GM21529 (cell line): Measurements from ENCODE around the gene PLEKHG7.
"Not testable (repeated sequence)": the region's sequence is repeated elsewhere in the genome, so short reads cannot be mapped to it uniquely, and the experiment has no call there.

Experiments used
- ATAC-seq: cut with Tn5 transposase; IDR thresholded peaks from one replicate; pipeline ENCODE4 v1.9.1; 2021; ENCODE audit not compliant: unreplicated experiment

PLEKHG7 gene

GRCh38 chr12:92702754-92703679 is at the start of gene PLEKHG7:
TSS of gene PLEKHG7 (plus strand) at chr12:92702989. CDS start at chr12:92706632, 3,643 bp downstream.
- peak; percentile 84 for ATAC-seq

GRCh38 chr12:92654256-92654655 is 48.5 kb upstream of the PLEKHG7 start:
- ATAC-seq: not testable (repeated sequence)

GRCh38 chr12:92654929-92655328 is 47.9 kb upstream of the PLEKHG7 start:
- ATAC-seq: no peak

- no peak for ATAC-seq
Observed at GRCh38 chr12:92656911-92657310, 45.9 kb upstream of the PLEKHG7 start.

- no peak for ATAC-seq
Observed at GRCh38 chr12:92657770-92658169, 45.0 kb upstream of the PLEKHG7 start.

GRCh38 chr12:92658611-92659010 is 44.2 kb upstream of the PLEKHG7 start:
- no peak for ATAC-seq

GRCh38 chr12:92661269-92661668 is 41.5 kb upstream of the PLEKHG7 start:
- ATAC-seq: no peak

- ATAC-seq: no peak
Observed at GRCh38 chr12:92665496-92665895, 37.3 kb upstream of the PLEKHG7 start.

- no peak for ATAC-seq
Observed at GRCh38 chr12:92668739-92669138, 34.0 kb upstream of the PLEKHG7 start.

- ATAC-seq: not testable (repeated sequence)
Observed at GRCh38 chr12:92671524-92671923, 31.3 kb upstream of the PLEKHG7 start.

GRCh38 chr12:92673756-92674155 is 29.0 kb upstream of the PLEKHG7 start:
- peak; percentile 80 for ATAC-seq

GRCh38 chr12:92674500-92674899 is 28.3 kb upstream of the PLEKHG7 start:
- ATAC-seq: no peak

GRCh38 chr12:92675092-92675865 is 27.5 kb upstream of the PLEKHG7 start:
- ATAC-seq: no peak

GRCh38 chr12:92676710-92677109 is 26.1 kb upstream of the PLEKHG7 start:
- ATAC-seq: no peak

GRCh38 chr12:92690601-92691000 is 12.2 kb upstream of the PLEKHG7 start:
- ATAC-seq: no peak

GRCh38 chr12:92695056-92695455 is 7.7 kb upstream of the PLEKHG7 start:
- no peak for ATAC-seq

GRCh38 chr12:92695577-92695976 is 7.2 kb upstream of the PLEKHG7 start:
- ATAC-seq: no peak

- ATAC-seq: no peak
Observed at GRCh38 chr12:92696216-92696615, 6.6 kb upstream of the PLEKHG7 start.

GRCh38 chr12:92698474-92698873 is 4.3 kb upstream of the PLEKHG7 start:
- no peak for ATAC-seq

- ATAC-seq: no peak
Observed at GRCh38 chr12:92701441-92701840, 1.3 kb upstream of the PLEKHG7 start.

- ATAC-seq: no peak
Observed at GRCh38 chr12:92703786-92704185, 997 bp downstream of the PLEKHG7 start.

GRCh38 chr12:92706594-92706993 is 3.8 kb downstream of the PLEKHG7 start:
- ATAC-seq: no peak
